HepG2 (cell line): ENCODE measurements around the gene MTTP. TPM values are rescaled to one million over a fixed set of nuclear protein-coding genes. Genes with fewer than 3 reads are reported as not detected.

ENCODE experiments used
- BATF2 ChIP-seq: sonication (generic); formaldehyde crosslinking; IDR thresholded peaks from 2 replicates; pipeline ENCODE4 v1.8.0; 2022; ENCODE audit warnings: mild to moderate bottlenecking, missing genetic modification reagents, moderate library complexity
- MIXL1 ChIP-seq: IDR thresholded peaks from 2 replicates; pipeline ENCODE4 v1.6.1; 2016
- NRL ChIP-seq: sonication (generic); formaldehyde crosslinking; IDR thresholded peaks from 2 replicates; pipeline ENCODE4 v1.5.0; 2020; ENCODE audit warnings: missing genetic modification reagents, mild to moderate bottlenecking, moderate library complexity, borderline replicate concordance
- ONECUT2 ChIP-seq: sonication (generic); formaldehyde crosslinking; IDR thresholded peaks from 2 replicates; pipeline ENCODE4 v1.4.0; 2020; ENCODE audit warnings: missing genetic modification reagents
- PLRG1 ChIP-seq: fragments of 450-650 bp; conservative IDR thresholded peaks from 2 replicates; pipeline ENCODE4 v1.6.1; 2016
- RXRA ChIP-seq: sonication (generic); formaldehyde crosslinking; IDR thresholded peaks from 2 replicates; pipeline ENCODE4 v1.5.1; 2020; ENCODE audit warnings: missing genetic modification reagents
- SKI ChIP-seq: fragments of 450-650 bp; IDR thresholded peaks from one replicate; pipeline ENCODE4 v1.6.1; 2018; ENCODE audit warnings: mild to moderate bottlenecking; ENCODE audit not compliant: partially characterized antibody
- SMAD3 ChIP-seq: sonication (generic); formaldehyde crosslinking; IDR thresholded peaks from 2 replicates; pipeline ENCODE4 v1.4.0; 2020; ENCODE audit warnings: missing genetic modification reagents
- THAP11 ChIP-seq: IDR thresholded peaks from 2 replicates; pipeline ENCODE4 v1.6.1; 2016; ENCODE audit warnings: missing biosample characterization, missing genetic modification reagents
- TRIM24 ChIP-seq: sonication (generic); formaldehyde crosslinking; IDR thresholded peaks from 2 replicates; pipeline ENCODE4 v1.8.0; 2022; ENCODE audit warnings: mild to moderate bottlenecking, missing genetic modification reagents
- XRCC5 ChIP-seq: fragments of 200-400 bp; formaldehyde crosslinking; optimal IDR thresholded peaks from 2 replicates; pipeline ENCODE3; 2017; ENCODE audit warnings: mild to moderate bottlenecking, low read length
- ZBTB38 ChIP-seq: sonication (generic); formaldehyde crosslinking; IDR thresholded peaks from 2 replicates; pipeline ENCODE4 v1.5.1; 2020; ENCODE audit warnings: mild to moderate bottlenecking, missing genetic modification reagents
- ZBTB40 ChIP-seq, 2 experiments: fragments of 450-650 bp in 1 of 2; sonication (generic) in 1 of 2; formaldehyde crosslinking in 1 of 2; IDR thresholded peaks; 2 replicates each; pipeline versions ENCODE4 v1.6.1 to v1.8.0; 2016 to 2022; ENCODE audit warnings: antibody characterized with exemption in 1 of 2, mild to moderate bottlenecking in 1 of 2, missing genetic modification reagents in 1 of 2
- ZFP62 ChIP-seq: sonication (generic); formaldehyde crosslinking; IDR thresholded peaks from 2 replicates; pipeline ENCODE4 v1.4.0; 2020; ENCODE audit warnings: missing genetic modification reagents
- ZNF205 ChIP-seq: IDR thresholded peaks from 2 replicates; pipeline ENCODE4 v1.6.1; 2018; ENCODE audit warnings: missing biosample characterization, missing genetic modification reagents
- ZNF256 ChIP-seq: sonication (generic); formaldehyde crosslinking; conservative IDR thresholded peaks from 2 replicates; pipeline ENCODE4 v1.4.0; 2020; ENCODE audit warnings: missing genetic modification reagents
- ZNF460 ChIP-seq: sonication (generic); formaldehyde crosslinking; IDR thresholded peaks from 2 replicates; pipeline ENCODE4 v1.5.1; 2020; ENCODE audit warnings: missing genetic modification reagents, mild to moderate bottlenecking, borderline replicate concordance
- ZNF577 ChIP-seq: sonication (generic); formaldehyde crosslinking; IDR thresholded peaks from 2 replicates; pipeline ENCODE4 v1.4.0; 2020; ENCODE audit warnings: mild to moderate bottlenecking, low read depth, missing genetic modification reagents, borderline replicate concordance
- ZNF589 ChIP-seq: sonication (generic); formaldehyde crosslinking; conservative IDR thresholded peaks from 2 replicates; pipeline ENCODE4 v1.8.0; 2022; ENCODE audit warnings: mild to moderate bottlenecking, moderate library complexity, missing genetic modification reagents
- ZNF605 ChIP-seq: sonication (generic); formaldehyde crosslinking; IDR thresholded peaks from 2 replicates; pipeline ENCODE4 v1.8.0; 2022; ENCODE audit warnings: mild to moderate bottlenecking, missing genetic modification reagents
- ZNF619 ChIP-seq: sonication (generic); formaldehyde crosslinking; IDR thresholded peaks from 2 replicates; pipeline ENCODE4 v1.4.0; 2020; ENCODE audit warnings: mild to moderate bottlenecking, missing genetic modification reagents
- ZNF746 ChIP-seq: sonication (generic); formaldehyde crosslinking; IDR thresholded peaks from 2 replicates; pipeline ENCODE4 v1.8.0; 2022; ENCODE audit warnings: mild to moderate bottlenecking, missing genetic modification reagents
- ZNF777 ChIP-seq: sonication (generic); formaldehyde crosslinking; IDR thresholded peaks from 2 replicates; pipeline ENCODE4 v1.4.0; 2020; ENCODE audit warnings: missing genetic modification reagents
- polyA plus RNA-seq, 8 experiments: library from polyadenylated mRNA; depleted of rRNA in 3 of 8; stranded (reverse) in 7 of 8; unstranded in 1 of 8; fragments of >200 nt; fragmentation: Illumina TruSeq in 4 of 8; extraction: Trizol in 4 of 8; gene quantifications; 2 replicates each; pipeline versions ENCODE4 v1.2.1 to v1.2.3, GENCODE V29; 2011 to 2016; ENCODE audit warnings: low read depth in 4 of 8, missing spikeins in 1 of 8, mixed read lengths in 1 of 8; ENCODE audit not compliant: insufficient read depth in 1 of 8
- total RNA-seq, 5 experiments: library from RNA; depleted of rRNA; stranded (reverse); fragments of >200 nt; fragmentation: Illumina TruSeq; extraction: Trizol; gene quantifications; 2 replicates each; pipeline ENCODE4 v1.2.3, GENCODE V29; 2016; ENCODE audit warnings: low read depth in 1 of 5

MTTP gene
- total and polyA plus RNA-seq, 2 of the 13 experiments (the other 11 are each of a cell fraction or from before 2014, with no cell fraction given) = 84.7 to 102 TPM

- TF ChIP-seq ZBTB40 (IDR thresholded peaks at IDR 0.05) = no peak
- TF ChIP-seq ZBTB40 (CRISPR knock-in tag; IDR thresholded peaks at IDR 0.05) = no peak
- TF ChIP-seq MIXL1 (CRISPR knock-in tag) = peak; percentile 65; the same call in 1 of the 2 replicates
- TF ChIP-seq ZNF746 (CRISPR knock-in tag) = no peak
- TF ChIP-seq BATF2 (CRISPR knock-in tag) = no peak
- TF ChIP-seq TRIM24 (CRISPR knock-in tag) = no peak
- no peak for TF ChIP-seq ZBTB38 (CRISPR knock-in tag)
- no peak for TF ChIP-seq ZFP62 (CRISPR knock-in tag)
- no peak for TF ChIP-seq ZNF619 (CRISPR knock-in tag)
- TF ChIP-seq ZNF205 (CRISPR knock-in tag) = no peak
- no peak for TF ChIP-seq ZNF256 (CRISPR knock-in tag)
- no peak for TF ChIP-seq SKI
- TF ChIP-seq RXRA (CRISPR knock-in tag) = no peak; the same call in 1 of the 2 replicates
- peak; percentile 60; the same call in 1 of the 2 replicates for TF ChIP-seq SMAD3 (CRISPR knock-in tag)
- TF ChIP-seq ZNF777 = 0 out of 2 replicates have a peak, but pooled peaks have one; percentile 31
- TF ChIP-seq NRL (CRISPR knock-in tag) = no peak
- no peak for TF ChIP-seq ZNF577
- no peak for TF ChIP-seq ZNF460 (CRISPR knock-in tag)
- TF ChIP-seq THAP11 (CRISPR knock-in tag) = peak; percentile 72
- peak; percentile 41 for TF ChIP-seq XRCC5
- TF ChIP-seq ZNF589 (CRISPR knock-in tag) = no peak
- TF ChIP-seq ONECUT2 (CRISPR knock-in tag) = no peak
- TF ChIP-seq PLRG1 = no peak
- no peak for TF ChIP-seq ZNF605 (CRISPR knock-in tag)
Measured at GRCh38 chr4:99574530-99575324, at the start of gene MTTP (continued).
